Measurements from ENCODE around the gene FAM50A. TPM values are rescaled to one million over a fixed set of nuclear protein-coding genes. Genes with fewer than 3 reads are reported as not detected.

The FAM50A gene
- polyA plus RNA-seq, 1 donor from 2014 or later, result 68.3 TPM

GRCh38 chrX:154437971-154438893, 5.7 kb upstream of the FAM50A start:
- Histone ChIP-seq H3F3A (ENCODE audit: insufficient read depth, low read length, poor library complexity, severe bottlenecking) (no peaks in the 10 kb centered on the region), H3K36me3 (ENCODE audit: insufficient read depth, low read length) (no peaks in the 10 kb centered on the region), H3K9me2 (ENCODE audit: insufficient read depth, low read length) (no peaks in the 10 kb centered on the region), H4K20me1 (ENCODE audit: insufficient read depth) (no peaks in the 10 kb centered on the region), H3K27me3 (ENCODE audit: insufficient read depth, low read depth, low read length) (no peaks in the 10 kb centered on the region), H3K27ac (ENCODE audit: low read length) (peak overlapping the region; percentile 81), H2AFZ (ENCODE audit: low read depth, low read length) (no peak overlapping the region), H3K79me2 (replicated peaks; ENCODE audit: insufficient read depth, low read length) (peaks cover 20% of the 10 kb centered on the region), H3K4me2 (ENCODE audit: low read length) (peak overlapping the region; percentile 68), H3K9me3 (ENCODE audit: low read length) (no peaks in the 10 kb centered on the region), H3K9ac (ENCODE audit: low read length) (peak overlapping the region; percentile 87), H3K4me3 (ENCODE audit: low read length) (peak overlapping the region; percentile 80)
- no peak for TF ChIP-seq MXI1 (conservative IDR thresholded peaks at IDR 0.05; ENCODE audit: poor library complexity, severe bottlenecking)
- TF ChIP-seq CTCF (IDR thresholded peaks at IDR 0.05; ENCODE audit: poor library complexity, severe bottlenecking), result no peak
- TF ChIP-seq TAF1 (IDR thresholded peaks at IDR 0.05; ENCODE audit: low read depth), result no peak
- TF ChIP-seq REST (IDR thresholded peaks at IDR 0.05; ENCODE audit: borderline replicate concordance), result no peak
- TF ChIP-seq RAD21 (conservative IDR thresholded peaks at IDR 0.05), result no peak
- TF ChIP-seq EZH2 (IDR thresholded peaks at IDR 0.05; ENCODE audit: borderline replicate concordance, insufficient read depth, low read length, poor library complexity, severe bottlenecking), result no peak
- no peak for TF ChIP-seq SMC3 (conservative IDR thresholded peaks at IDR 0.05; ENCODE audit: poor library complexity)
- no peak for TF ChIP-seq POLR2AphosphoS5 (IDR thresholded peaks at IDR 0.05)
- TF ChIP-seq EP300 (conservative IDR thresholded peaks at IDR 0.05; ENCODE audit: poor library complexity, severe bottlenecking), result no peak

GRCh38 chrX:154439841-154440240, 4.1 kb upstream of the FAM50A start:
- Histone ChIP-seq H3K79me2 (replicated peaks; ENCODE audit: insufficient read depth, low read length) (peaks cover 20% of the 10 kb centered on the region), H3K4me3 (ENCODE audit: low read length) (peak overlapping the region; percentile 13), H3K4me2 (ENCODE audit: low read length) (no peak overlapping the region), H3K9me3 (ENCODE audit: low read length) (no peaks in the 10 kb centered on the region), H2AFZ (ENCODE audit: low read depth, low read length) (no peak overlapping the region), H4K20me1 (ENCODE audit: insufficient read depth) (no peaks in the 10 kb centered on the region), H3K9ac (ENCODE audit: low read length) (no peak overlapping the region), H3F3A (ENCODE audit: insufficient read depth, low read length, poor library complexity, severe bottlenecking) (no peaks in the 10 kb centered on the region), H3K36me3 (ENCODE audit: insufficient read depth, low read length) (no peaks in the 10 kb centered on the region), H3K27ac (ENCODE audit: low read length) (no peak overlapping the region), H3K9me2 (ENCODE audit: insufficient read depth, low read length) (no peaks in the 10 kb centered on the region), H3K27me3 (ENCODE audit: insufficient read depth, low read depth, low read length) (no peaks in the 10 kb centered on the region)
- TF ChIP-seq CTCF (IDR thresholded peaks at IDR 0.05; ENCODE audit: poor library complexity, severe bottlenecking) (no peak), RAD21 (conservative IDR thresholded peaks at IDR 0.05) (no peak), POLR2AphosphoS5 (IDR thresholded peaks at IDR 0.05) (no peak), TAF1 (IDR thresholded peaks at IDR 0.05; ENCODE audit: low read depth) (no peak), SMC3 (conservative IDR thresholded peaks at IDR 0.05; ENCODE audit: poor library complexity) (no peak), MXI1 (conservative IDR thresholded peaks at IDR 0.05; ENCODE audit: poor library complexity, severe bottlenecking) (no peak), EP300 (conservative IDR thresholded peaks at IDR 0.05; ENCODE audit: poor library complexity, severe bottlenecking) (no peak), REST (IDR thresholded peaks at IDR 0.05; ENCODE audit: borderline replicate concordance) (no peak)
